ENCODE results near the gene ETFA.

The ETFA gene

GRCh38 chr15:76340198-76340802 lies 29.0 kb upstream of the ETFA start:
- DNase-seq, result no peak

GRCh38 chr15:76339305-76340197 lies 28.3 kb upstream of the ETFA start:
- no peak for DNase-seq

- no peak for DNase-seq
These were observed 27.4 kb upstream of the ETFA start for GRCh38 chr15:76338486-76339304.

GRCh38 chr15:76337696-76338485 lies 26.6 kb upstream of the ETFA start:
- DNase-seq, result no peak

- DNase-seq, result no peak
These were observed 25.9 kb upstream of the ETFA start for GRCh38 chr15:76337059-76337695.

- peak; percentile 60 for DNase-seq
These were observed 25.2 kb upstream of the ETFA start, which contains the start of gene ISL2 for GRCh38 chr15:76336254-76337058. TSS of gene ISL2 (plus strand) at chr15:76336773. CDS start at chr15:76336884, 111 bp downstream.

GRCh38 chr15:76335307-76336253 lies 24.3 kb upstream of the ETFA start:
- no peak for DNase-seq

GRCh38 chr15:76334438-76335306 lies 23.4 kb upstream of the ETFA start:
- DNase-seq, result no peak

GRCh38 chr15:76333720-76334437 lies 22.6 kb upstream of the ETFA start:
- DNase-seq, result no peak

GRCh38 chr15:76333309-76333708 lies 22.0 kb upstream of the ETFA start:
- DNase-seq, result no peak

GRCh38 chr15:76332796-76333195 lies 21.5 kb upstream of the ETFA start:
- no peak for DNase-seq

- no peak for DNase-seq
These were observed 18.9 kb upstream of the ETFA start for GRCh38 chr15:76330080-76330680.

GRCh38 chr15:76328958-76329357 lies 17.7 kb upstream of the ETFA start:
- DNase-seq, result no peak

GRCh38 chr15:76328106-76328696 lies 16.9 kb upstream of the ETFA start:
- no peak for DNase-seq

GRCh38 chr15:76327191-76328105 lies 16.2 kb upstream of the ETFA start:
- DNase-seq, result no peak

- DNase-seq, result no peak
These were observed 14.4 kb upstream of the ETFA start for GRCh38 chr15:76325704-76326103.
